ENCODE results near the gene KCTD4.

The KCTD4 gene

DNA sequence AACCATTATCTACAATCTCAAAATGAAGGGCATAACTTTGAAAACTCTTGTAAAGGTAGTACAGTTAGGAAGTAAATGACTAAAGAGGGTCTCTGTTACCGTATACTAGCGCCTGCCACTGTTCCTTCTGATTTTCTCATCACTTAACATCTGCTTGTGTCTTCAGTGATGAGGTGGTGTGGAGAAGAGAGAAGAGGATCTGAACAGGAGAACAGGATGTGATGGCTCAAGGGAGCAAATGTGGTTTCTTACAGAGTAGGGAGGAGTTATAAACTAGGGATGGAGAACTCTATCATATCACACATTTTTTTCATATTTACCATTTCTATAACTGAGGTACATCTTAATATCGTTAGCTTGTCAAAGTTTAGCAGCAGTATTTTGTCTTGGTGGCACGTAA, 1.1 kb downstream of the KCTD4 start:
- Histone ChIP-seq H3K4me3 (ENCODE audit: low read length) (no peak overlapping the region), H2BK15ac (replicated peaks; ENCODE audit: low read depth) (no peak overlapping the region), H2BK5ac (ENCODE audit: low read length) (no peak overlapping the region), H2BK120ac (ENCODE audit: low read depth, low read length) (no peak overlapping the region), H3K36me3 (ENCODE audit: control insufficient read depth, insufficient read depth, low read length) (no peaks in the 10 kb centered on the region), H3K79me1 (ENCODE audit: low read length) (peaks cover 2% of the 10 kb centered on the region), H3K4ac (ENCODE audit: low read depth, low read length) (no peak overlapping the region), H3K56ac (ENCODE audit: low read length) (no peak overlapping the region), H2AK5ac (ENCODE audit: low read length) (no peak overlapping the region), H3K79me2 (ENCODE audit: control insufficient read depth, insufficient read depth, low read length) (no peaks in the 10 kb centered on the region), H3K4me1 (ENCODE audit: control insufficient read depth, low read depth, low read length) (peaks cover 4% of the 10 kb centered on the region), H3K27ac (ENCODE audit: low read depth, low read length) (no peak overlapping the region), H3K9ac (ENCODE audit: low read length) (no peak overlapping the region), H3K27me3 (ENCODE audit: insufficient read depth, low read length, poor library complexity) (no peaks in the 10 kb centered on the region), H4K5ac (ENCODE audit: low read length) (no peak overlapping the region), H3K4me2 (ENCODE audit: low read length) (no peak overlapping the region), H3K23ac (ENCODE audit: low read length) (no peak overlapping the region), H3K18ac (ENCODE audit: low read length) (no peak overlapping the region), H4K8ac (ENCODE audit: low read depth, low read length) (no peak overlapping the region)
- DNase-seq: no peak
- no CpG with 5 or more reads among the region's 4 CpGs for WGBS (ENCODE audit: extremely low coverage, insufficient coverage, low lambda C conversion rate)

DNA sequence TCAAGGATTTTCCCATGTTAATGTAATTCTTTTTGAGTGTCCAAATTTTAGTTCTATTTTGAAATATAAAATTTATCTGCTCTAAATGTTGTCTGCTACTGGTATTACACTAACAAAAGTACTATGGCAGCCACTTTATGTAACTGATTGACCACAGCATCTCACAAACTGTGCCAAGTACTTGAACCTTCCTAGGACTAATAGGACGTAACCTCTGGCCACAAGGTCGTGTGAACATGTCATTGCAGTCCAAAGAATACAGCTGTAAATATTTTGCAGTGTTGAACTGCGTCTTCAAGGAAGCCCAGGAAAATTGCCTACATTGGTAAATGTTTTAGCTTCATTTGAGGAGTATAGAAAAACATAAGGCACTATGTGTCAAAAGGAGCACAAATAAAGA, 1.9 kb downstream of the KCTD4 start:
- H3K79me2 ChIP-seq (ENCODE audit: control insufficient read depth, insufficient read depth, low read length): no peaks in the 10 kb centered on the region
- H3K4ac ChIP-seq (ENCODE audit: low read depth, low read length): no peak overlapping the region
- peaks cover 2% of the 10 kb centered on the region for H3K79me1 ChIP-seq (ENCODE audit: low read length)
- H3K27me3 ChIP-seq (ENCODE audit: insufficient read depth, low read length, poor library complexity): no peaks in the 10 kb centered on the region
- no peak overlapping the region for H4K5ac ChIP-seq (ENCODE audit: low read length)
- H2BK15ac ChIP-seq (replicated peaks; ENCODE audit: low read depth): no peak overlapping the region
- H3K9ac ChIP-seq (ENCODE audit: low read length): no peak overlapping the region
- H4K8ac ChIP-seq (ENCODE audit: low read depth, low read length): no peak overlapping the region
- H3K4me3 ChIP-seq (ENCODE audit: low read length): no peak overlapping the region
- no peak for DNase-seq
- H3K56ac ChIP-seq (ENCODE audit: low read length): no peak overlapping the region
- no peak overlapping the region for H3K23ac ChIP-seq (ENCODE audit: low read length)
- peaks cover 4% of the 10 kb centered on the region for H3K4me1 ChIP-seq (ENCODE audit: control insufficient read depth, low read depth, low read length)
- no CpG with 5 or more reads among the region's 3 CpGs for WGBS (ENCODE audit: extremely low coverage, insufficient coverage, low lambda C conversion rate)
- H2BK5ac ChIP-seq (ENCODE audit: low read length): no peak overlapping the region
- no peaks in the 10 kb centered on the region for H3K36me3 ChIP-seq (ENCODE audit: control insufficient read depth, insufficient read depth, low read length)
- no peak overlapping the region for H2BK120ac ChIP-seq (ENCODE audit: low read depth, low read length)
- H3K27ac ChIP-seq (ENCODE audit: low read depth, low read length): no peak overlapping the region
- no peak overlapping the region for H2AK5ac ChIP-seq (ENCODE audit: low read length)
- no peak overlapping the region for H3K4me2 ChIP-seq (ENCODE audit: low read length)
- no peak overlapping the region for H3K18ac ChIP-seq (ENCODE audit: low read length)

DNA sequence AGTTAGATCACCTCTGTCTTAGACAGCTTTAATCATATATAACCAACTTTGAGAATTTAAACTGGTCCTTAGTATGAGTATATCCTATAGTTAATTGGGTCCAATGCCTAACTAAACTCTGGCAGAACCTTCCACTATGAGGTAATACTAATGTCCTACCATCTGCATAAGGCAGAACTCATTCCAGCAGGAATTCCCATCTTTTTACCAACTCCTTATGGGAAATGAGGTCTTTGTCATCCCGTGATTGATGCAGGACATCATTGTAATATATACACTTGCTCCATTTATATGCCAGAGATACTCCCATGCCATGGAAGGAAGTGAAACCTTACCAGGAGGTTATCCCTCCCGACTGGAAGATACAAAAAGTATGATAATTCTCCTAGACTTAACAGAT, 2.8 kb downstream of the KCTD4 start:
- no peak overlapping the region for H3K4me2 ChIP-seq (ENCODE audit: low read length)
- WGBS (ENCODE audit: extremely low coverage, insufficient coverage, low lambda C conversion rate): no CpG with 5 or more reads among the region's 2 CpGs
- H2BK120ac ChIP-seq (ENCODE audit: low read depth, low read length): no peak overlapping the region
- no peaks in the 10 kb centered on the region for H3K36me3 ChIP-seq (ENCODE audit: control insufficient read depth, insufficient read depth, low read length)
- H2BK15ac ChIP-seq (replicated peaks; ENCODE audit: low read depth): no peak overlapping the region
- H3K4me1 ChIP-seq (ENCODE audit: control insufficient read depth, low read depth, low read length): peaks cover 4% of the 10 kb centered on the region
- no peaks in the 10 kb centered on the region for H3K27me3 ChIP-seq (ENCODE audit: insufficient read depth, low read length, poor library complexity)
- no peaks in the 10 kb centered on the region for H3K79me2 ChIP-seq (ENCODE audit: control insufficient read depth, insufficient read depth, low read length)
- no peak overlapping the region for H3K18ac ChIP-seq (ENCODE audit: low read length)
- H3K56ac ChIP-seq (ENCODE audit: low read length): no peak overlapping the region
- DNase-seq: no peak
- H4K8ac ChIP-seq (ENCODE audit: low read depth, low read length): peak overlapping the region; percentile 28
- H3K27ac ChIP-seq (ENCODE audit: low read depth, low read length): no peak overlapping the region
- H3K23ac ChIP-seq (ENCODE audit: low read length): no peak overlapping the region
- H4K5ac ChIP-seq (ENCODE audit: low read length): no peak overlapping the region
- H3K4me3 ChIP-seq (ENCODE audit: low read length): no peak overlapping the region
- peaks cover 2% of the 10 kb centered on the region for H3K79me1 ChIP-seq (ENCODE audit: low read length)
- no peak overlapping the region for H2BK5ac ChIP-seq (ENCODE audit: low read length)
- H2AK5ac ChIP-seq (ENCODE audit: low read length): no peak overlapping the region
- H3K4ac ChIP-seq (ENCODE audit: low read depth, low read length): no peak overlapping the region
- H3K9ac ChIP-seq (ENCODE audit: low read length): no peak overlapping the region

DNA sequence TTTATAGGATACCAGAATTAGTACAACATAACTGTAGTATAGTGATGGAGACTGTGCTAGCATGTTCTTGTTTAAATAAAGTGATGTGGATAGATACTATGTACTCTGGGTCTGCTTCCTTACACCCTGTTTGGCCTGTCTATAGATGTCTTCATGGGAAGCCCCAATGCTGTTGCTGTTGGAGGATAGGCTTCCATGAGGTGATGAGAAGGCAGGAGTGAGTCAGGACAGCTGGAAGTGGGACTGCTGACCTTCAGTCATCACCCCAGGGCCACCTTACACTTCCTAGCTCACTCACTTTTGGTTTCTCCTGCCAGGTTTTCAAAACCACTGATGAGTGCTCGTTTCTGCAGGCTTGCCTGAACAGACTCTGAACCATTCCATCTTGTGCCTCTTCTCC, 4.2 kb downstream of the KCTD4 start:
- Histone ChIP-seq H2BK5ac (ENCODE audit: low read length) (no peak overlapping the region), H3K4me2 (ENCODE audit: low read length) (no peak overlapping the region), H3K56ac (ENCODE audit: low read length) (no peak overlapping the region), H3K9ac (ENCODE audit: low read length) (no peak overlapping the region), H3K4me3 (ENCODE audit: low read length) (no peak overlapping the region), H3K27ac (ENCODE audit: low read depth, low read length) (no peak overlapping the region), H3K27me3 (ENCODE audit: insufficient read depth, low read length, poor library complexity) (no peaks in the 10 kb centered on the region), H2BK15ac (replicated peaks; ENCODE audit: low read depth) (no peak overlapping the region), H3K79me1 (ENCODE audit: low read length) (peaks cover 2% of the 10 kb centered on the region), H3K18ac (ENCODE audit: low read length) (no peak overlapping the region), H3K79me2 (ENCODE audit: control insufficient read depth, insufficient read depth, low read length) (no peaks in the 10 kb centered on the region), H2BK120ac (ENCODE audit: low read depth, low read length) (no peak overlapping the region), H3K4ac (ENCODE audit: low read depth, low read length) (no peak overlapping the region), H2AK5ac (ENCODE audit: low read length) (no peak overlapping the region), H3K4me1 (ENCODE audit: control insufficient read depth, low read depth, low read length) (peaks cover 4% of the 10 kb centered on the region), H4K8ac (ENCODE audit: low read depth, low read length) (no peak overlapping the region), H3K23ac (ENCODE audit: low read length) (no peak overlapping the region), H3K36me3 (ENCODE audit: control insufficient read depth, insufficient read depth, low read length) (no peaks in the 10 kb centered on the region), H4K5ac (ENCODE audit: low read length) (no peak overlapping the region)
- DNase-seq: no peak
- WGBS (ENCODE audit: extremely low coverage, insufficient coverage, low lambda C conversion rate): no CpG with 5 or more reads among the region's 1 CpG

DNA sequence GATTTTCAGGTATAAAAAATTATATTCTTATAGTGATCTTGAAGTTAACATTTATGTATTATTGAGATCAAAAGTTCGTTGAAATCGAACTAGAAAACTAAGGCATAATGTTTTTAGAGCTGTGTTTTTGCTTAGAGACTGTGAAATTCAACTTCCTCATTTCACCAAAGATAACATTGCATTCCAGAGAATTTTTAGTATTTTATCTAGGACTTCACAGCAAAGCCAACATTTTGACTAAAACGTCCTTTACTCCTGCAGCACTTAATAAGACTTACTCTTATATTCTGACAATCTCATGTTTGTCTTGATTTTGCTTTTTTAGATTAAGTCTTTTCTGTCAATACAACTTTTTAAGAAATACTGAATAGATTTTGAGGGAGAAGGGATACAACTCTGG, 4.7 kb downstream of the KCTD4 start:
- Histone ChIP-seq H4K8ac (ENCODE audit: low read depth, low read length) (no peak overlapping the region), H3K9ac (ENCODE audit: low read length) (no peak overlapping the region), H3K4me3 (ENCODE audit: low read length) (no peak overlapping the region), H3K79me2 (ENCODE audit: control insufficient read depth, insufficient read depth, low read length) (no peaks in the 10 kb centered on the region), H3K4me2 (ENCODE audit: low read length) (no peak overlapping the region), H3K79me1 (ENCODE audit: low read length) (peaks cover 2% of the 10 kb centered on the region), H3K56ac (ENCODE audit: low read length) (no peak overlapping the region), H2BK120ac (ENCODE audit: low read depth, low read length) (no peak overlapping the region), H4K5ac (ENCODE audit: low read length) (no peak overlapping the region), H3K18ac (ENCODE audit: low read length) (no peak overlapping the region), H2BK5ac (ENCODE audit: low read length) (no peak overlapping the region), H3K4ac (ENCODE audit: low read depth, low read length) (no peak overlapping the region), H3K4me1 (ENCODE audit: control insufficient read depth, low read depth, low read length) (peaks cover 4% of the 10 kb centered on the region), H2AK5ac (ENCODE audit: low read length) (no peak overlapping the region), H3K36me3 (ENCODE audit: control insufficient read depth, insufficient read depth, low read length) (no peaks in the 10 kb centered on the region), H3K27ac (ENCODE audit: low read depth, low read length) (no peak overlapping the region), H2BK15ac (replicated peaks; ENCODE audit: low read depth) (no peak overlapping the region), H3K27me3 (ENCODE audit: insufficient read depth, low read length, poor library complexity) (no peaks in the 10 kb centered on the region), H3K23ac (ENCODE audit: low read length) (no peak overlapping the region)
- DNase-seq: no peak
- no CpG with 5 or more reads among the region's 3 CpGs for WGBS (ENCODE audit: extremely low coverage, insufficient coverage, low lambda C conversion rate)

DNA sequence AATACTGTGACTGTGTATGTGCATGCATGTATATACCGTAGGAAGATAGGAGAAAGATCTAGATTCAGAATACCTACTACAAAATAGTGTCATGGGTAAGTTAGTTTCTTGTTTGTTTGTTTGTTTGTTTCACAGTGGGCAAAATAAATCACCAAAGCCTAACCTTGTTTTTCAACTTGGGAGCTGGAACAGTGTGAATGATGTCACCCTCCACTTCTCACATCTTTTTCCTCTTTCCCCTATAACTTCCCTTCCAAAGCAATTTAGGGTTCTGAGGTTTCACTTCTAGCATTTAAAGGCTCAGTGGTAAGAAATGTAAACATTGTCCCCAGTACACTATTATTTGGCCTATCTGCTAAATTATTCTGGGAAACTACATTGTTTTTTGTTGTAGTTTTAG, 5.4 kb downstream of the KCTD4 start:
- H3K18ac ChIP-seq (ENCODE audit: low read length): no peak overlapping the region
- no peak overlapping the region for H3K23ac ChIP-seq (ENCODE audit: low read length)
- H3K79me2 ChIP-seq (ENCODE audit: control insufficient read depth, insufficient read depth, low read length): no peaks in the 10 kb centered on the region
- H3K4me1 ChIP-seq (ENCODE audit: control insufficient read depth, low read depth, low read length): peaks cover 4% of the 10 kb centered on the region
- H2BK5ac ChIP-seq (ENCODE audit: low read length): no peak overlapping the region
- no peak overlapping the region for H2BK120ac ChIP-seq (ENCODE audit: low read depth, low read length)
- DNase-seq: peak; percentile 49
- no peak overlapping the region for H3K4me3 ChIP-seq (ENCODE audit: low read length)
- H2BK15ac ChIP-seq (replicated peaks; ENCODE audit: low read depth): no peak overlapping the region
- no peak overlapping the region for H3K4me2 ChIP-seq (ENCODE audit: low read length)
- WGBS (ENCODE audit: extremely low coverage, insufficient coverage, low lambda C conversion rate): no CpG with 5 or more reads among the region's 1 CpG
- no peak overlapping the region for H3K27ac ChIP-seq (ENCODE audit: low read depth, low read length)
- H3K56ac ChIP-seq (ENCODE audit: low read length): no peak overlapping the region
- H4K8ac ChIP-seq (ENCODE audit: low read depth, low read length): no peak overlapping the region
- H3K36me3 ChIP-seq (ENCODE audit: control insufficient read depth, insufficient read depth, low read length): no peaks in the 10 kb centered on the region
- H3K9ac ChIP-seq (ENCODE audit: low read length): no peak overlapping the region
- no peak overlapping the region for H4K5ac ChIP-seq (ENCODE audit: low read length)
- no peaks in the 10 kb centered on the region for H3K27me3 ChIP-seq (ENCODE audit: insufficient read depth, low read length, poor library complexity)
- H2AK5ac ChIP-seq (ENCODE audit: low read length): no peak overlapping the region
- H3K4ac ChIP-seq (ENCODE audit: low read depth, low read length): no peak overlapping the region
- H3K79me1 ChIP-seq (ENCODE audit: low read length): peaks cover 2% of the 10 kb centered on the region

Measured in mesendoderm (in vitro differentiated cells).